Esophagus squamous epithelium (tissue), 5 donors: ENCODE measurements around the gene GPX2. TPM values are rescaled to one million over a fixed set of nuclear protein-coding genes. Genes with fewer than 3 reads are reported as not detected.

Experiments
- DNase-seq: peaks from one replicate; lab custom pipeline; 2025; lab: John Stamatoyannopoulos, UW
- H3K27ac ChIP-seq, 4 donors: fragments of 200-600 bp; sonication (generic); one replicate each; pipeline ENCODE4 v1.5.1; 2016 to 2019; ENCODE audit warnings: mild to moderate bottlenecking in 1 of 4
- H3K27me3 ChIP-seq, 4 donors: fragments of 200-600 bp; sonication (generic); 1 replicate in 3 of 4; 2 replicates in 1 of 4; pipeline versions ENCODE4 v1.5.1 to v1.6.0; 2017 to 2021; ENCODE audit warnings: antibody characterized with exemption in 1 of 4
- H3K36me3 ChIP-seq, 3 donors: fragments of 200-600 bp; sonication (generic); one replicate each; pipeline ENCODE4 v1.5.1; 2016 to 2019
- H3K4me1 ChIP-seq, 3 donors: fragments of 200-600 bp; sonication (generic); one replicate each; pipeline ENCODE4 v1.5.1; 2017 to 2019
- H3K4me3 ChIP-seq, 4 donors: fragments of 200-600 bp; sonication (generic); 1 replicate in 3 of 4; 2 replicates in 1 of 4; pipeline ENCODE4 v1.5.1; 2016 to 2019; ENCODE audit warnings: mild to moderate bottlenecking in 2 of 4, moderate library complexity in 1 of 4
- H3K9me3 ChIP-seq, 3 donors: fragments of 200-600 bp; sonication (generic); one replicate each; pipeline ENCODE4 v1.5.1; 2016 to 2019
- POLR2A ChIP-seq, 4 donors: fragments of 450-650 bp; IDR thresholded peaks; one replicate each; pipeline ENCODE4 v1.6.1; 2017; ENCODE audit warnings: antibody characterized with exemption in 4 of 4, mild to moderate bottlenecking in 4 of 4, moderate library complexity in 3 of 4
- WGBS, 2 donors: methylation state at CpG; one replicate each; pipeline ENCODE4 v1.1.5; 2018; 5-methylcytosine and 5-hydroxymethylcytosine counted together
- intact Hi-C: fragments of 100-400 bp; cut with DNase I; formaldehyde crosslinking; loops from one replicate; pipeline ENCODE4 v1.15.0; 2022
- total RNA-seq, 4 donors: library from RNA; depleted of rRNA; stranded (reverse); fragments of >200 nt; gene quantifications; one replicate each; pipeline ENCODE4 v1.1.0, GENCODE V29; 2016
- TF ChIP-seq, protein P1 (sequence below), 6 experiments: fragments of 450-650 bp in 4 of 6; fragments of 200-600 bp in 2 of 6; sonication (generic) in 2 of 6; IDR thresholded peaks; one replicate each; pipeline ENCODE4 v1.5.1; 2016 to 2019; ENCODE audit warnings: antibody characterized with exemption in 6 of 6, mild to moderate bottlenecking in 4 of 6, moderate library complexity in 4 of 6
- donor health status: DM: yes; HTN: yes; CAD: no.

The GPX2 gene
- total RNA-seq, 4 donors from 2014 or later, result 97.1 to 273 (median 191) TPM

DNA sequence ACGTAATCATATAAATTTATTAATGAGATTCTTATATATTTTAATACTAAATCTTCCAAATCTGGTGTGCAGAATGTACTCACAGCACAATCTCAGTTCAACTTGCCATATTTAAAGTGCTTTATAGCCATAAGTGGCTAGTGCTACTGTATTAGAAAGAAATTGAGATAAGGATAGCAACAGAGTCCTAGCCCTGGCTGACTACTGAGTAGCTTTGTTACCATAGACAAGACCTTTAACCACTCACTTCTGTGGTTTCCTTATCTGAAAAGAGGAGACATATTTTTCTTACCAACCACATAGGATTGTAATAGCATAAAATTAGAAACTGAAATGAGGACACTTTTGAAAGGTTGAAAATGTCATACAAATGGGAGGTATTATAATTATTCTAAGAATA, 30.3 kb downstream of the GPX2 start:
- DNase-seq, result no peak

DNA sequence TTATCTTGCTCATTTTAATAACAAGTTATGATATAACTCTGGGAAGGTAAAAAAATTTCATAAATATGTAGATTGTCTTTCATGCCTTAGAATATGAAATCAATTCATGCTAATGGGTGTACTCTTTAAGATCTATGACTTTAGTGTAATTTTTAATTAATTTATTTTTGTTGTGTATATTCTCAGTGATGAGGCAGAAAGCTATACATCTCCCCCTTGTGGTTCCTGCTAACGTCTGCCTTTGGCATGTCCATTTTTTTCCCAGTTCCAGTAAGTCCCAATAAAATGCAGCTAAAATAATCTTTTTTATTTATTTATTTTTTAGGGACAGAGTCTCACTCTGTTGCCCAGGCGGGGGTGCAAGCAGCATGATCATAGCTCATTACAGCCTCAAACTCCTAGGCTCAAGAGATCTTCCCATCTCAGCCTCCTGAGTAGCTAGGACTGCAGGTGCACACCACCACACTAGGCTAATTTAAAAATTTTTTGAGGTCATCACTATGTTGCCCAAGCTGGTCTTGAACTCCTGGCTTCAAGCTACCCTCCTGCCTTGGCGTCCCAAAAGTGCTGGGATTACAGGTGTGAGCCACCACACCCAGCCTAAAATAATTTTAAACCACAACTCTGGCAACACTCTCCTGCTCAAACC, 31.6 kb downstream of the GPX2 start:
- H3K9me3 ChIP-seq, result no peaks in the 10 kb centered on the region
- no peaks in the 10 kb centered on the region for H3K27me3 ChIP-seq
- WGBS, 2 donors, result 17 to 25% methylated on average over 3 of the region's 3 CpGs
- intact Hi-C loops, result no loop called here
- H3K36me3 ChIP-seq, result no peaks in the 10 kb centered on the region
- no peak overlapping the region for H3K27ac ChIP-seq
- DNase-seq, result no peak
- TF ChIP-seq, protein P1, sequence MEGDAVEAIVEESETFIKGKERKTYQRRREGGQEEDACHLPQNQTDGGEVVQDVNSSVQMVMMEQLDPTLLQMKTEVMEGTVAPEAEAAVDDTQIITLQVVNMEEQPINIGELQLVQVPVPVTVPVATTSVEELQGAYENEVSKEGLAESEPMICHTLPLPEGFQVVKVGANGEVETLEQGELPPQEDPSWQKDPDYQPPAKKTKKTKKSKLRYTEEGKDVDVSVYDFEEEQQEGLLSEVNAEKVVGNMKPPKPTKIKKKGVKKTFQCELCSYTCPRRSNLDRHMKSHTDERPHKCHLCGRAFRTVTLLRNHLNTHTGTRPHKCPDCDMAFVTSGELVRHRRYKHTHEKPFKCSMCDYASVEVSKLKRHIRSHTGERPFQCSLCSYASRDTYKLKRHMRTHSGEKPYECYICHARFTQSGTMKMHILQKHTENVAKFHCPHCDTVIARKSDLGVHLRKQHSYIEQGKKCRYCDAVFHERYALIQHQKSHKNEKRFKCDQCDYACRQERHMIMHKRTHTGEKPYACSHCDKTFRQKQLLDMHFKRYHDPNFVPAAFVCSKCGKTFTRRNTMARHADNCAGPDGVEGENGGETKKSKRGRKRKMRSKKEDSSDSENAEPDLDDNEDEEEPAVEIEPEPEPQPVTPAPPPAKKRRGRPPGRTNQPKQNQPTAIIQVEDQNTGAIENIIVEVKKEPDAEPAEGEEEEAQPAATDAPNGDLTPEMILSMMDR (IDR thresholded peaks at IDR 0.05), result peak in 5 of 6 experiments; percentile 30 to 54 (median 47)
- no peak for TF ChIP-seq POLR2A (IDR thresholded peaks at IDR 0.05)
- no peak overlapping the region for H3K4me3 ChIP-seq
- H3K4me1 ChIP-seq, result peaks cover 0 to 18% (median 13%) of the 10 kb centered on the region in 3 donors

More for the DNA sequence above, 30.3 kb downstream of the GPX2 start:
- no peaks in the 10 kb centered on the region for H3K36me3 ChIP-seq
- H3K27me3 ChIP-seq, result no peaks in the 10 kb centered on the region
- 0 to 41% methylated on average over 1 of the region's 1 CpG for WGBS, 2 donors
- H3K27ac ChIP-seq, result no peak overlapping the region
- TF ChIP-seq, protein P1 (IDR thresholded peaks at IDR 0.05), result no peak
- TF ChIP-seq POLR2A (IDR thresholded peaks at IDR 0.05), result no peak
- H3K4me1 ChIP-seq, result peaks cover 0 to 30% (median 19%) of the 10 kb centered on the region in 3 donors
- H3K9me3 ChIP-seq, result no peaks in the 10 kb centered on the region
- H3K4me3 ChIP-seq, result no peak overlapping the region
- intact Hi-C loops, result no loop called here

DNA sequence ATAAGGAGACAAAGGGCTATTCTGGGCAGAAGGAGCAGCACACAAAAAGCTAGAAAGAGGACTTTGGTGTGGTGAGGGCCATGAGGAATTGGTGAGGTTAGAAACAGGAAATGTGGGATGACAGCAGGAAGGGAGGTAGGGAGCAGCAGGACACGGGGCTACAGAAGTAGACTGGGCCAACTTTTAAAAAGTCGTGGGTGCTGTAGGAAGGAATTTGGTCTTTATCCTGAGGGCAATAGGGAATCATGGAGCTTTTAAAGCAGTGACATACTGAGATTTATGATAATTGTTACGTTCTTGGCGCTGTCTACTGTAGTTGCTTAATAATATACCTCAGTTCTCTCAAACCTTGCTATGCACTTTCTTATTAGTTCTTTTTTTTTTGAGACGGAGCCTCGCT, 36.5 kb downstream of the GPX2 start:
- intact Hi-C loops, result no loop called here

DNA sequence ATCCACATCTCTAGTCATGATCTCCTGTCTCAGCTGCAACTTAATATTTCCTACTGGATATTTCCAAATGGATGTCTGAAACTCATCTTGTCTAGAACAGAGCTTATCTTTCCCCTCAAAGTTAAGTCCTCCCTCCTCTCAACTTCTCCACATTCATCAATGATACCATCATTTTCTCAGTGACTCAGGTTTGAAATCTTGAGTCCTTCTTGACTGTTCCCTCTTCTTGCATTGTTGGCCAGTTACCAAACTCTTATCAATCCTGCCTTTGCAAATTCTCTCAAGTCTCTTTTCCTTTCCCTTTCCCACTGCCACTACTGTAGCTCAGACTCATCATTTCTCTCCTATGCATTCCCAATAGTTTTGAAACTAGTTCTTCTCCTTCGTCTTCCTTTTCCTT, 42.6 kb downstream of the GPX2 start:
- DNase-seq, result no peak
- intact Hi-C loops, result no loop called here
- Histone ChIP-seq H3K9me3 (no peaks in the 10 kb centered on the region), H3K4me1 (no peaks in the 10 kb centered on the region), H3K27ac (no peak overlapping the region), H3K36me3 (no peaks in the 10 kb centered on the region), H3K27me3 (peaks cover 0 to 4% (median 0%) of the 10 kb centered on the region in 4 donors), H3K4me3 (no peak overlapping the region)
- TF ChIP-seq, protein P1 (IDR thresholded peaks at IDR 0.05), result no peak
- no peak for TF ChIP-seq POLR2A (IDR thresholded peaks at IDR 0.05)
- 59 to 68% methylated on average over 1 of the region's 1 CpG for WGBS, 2 donors

More for the DNA sequence above, 36.5 kb downstream of the GPX2 start:
- TF ChIP-seq POLR2A (IDR thresholded peaks at IDR 0.05), result no peak
- Histone ChIP-seq H3K27ac (no peak overlapping the region), H3K9me3 (no peaks in the 10 kb centered on the region), H3K4me3 (no peak overlapping the region), H3K4me1 (no peaks in the 10 kb centered on the region), H3K27me3 (no peaks in the 10 kb centered on the region), H3K36me3 (no peaks in the 10 kb centered on the region)
- WGBS, 2 donors, result 25 to 39% methylated on average over 6 of the region's 6 CpGs
- DNase-seq, result no peak

DNA sequence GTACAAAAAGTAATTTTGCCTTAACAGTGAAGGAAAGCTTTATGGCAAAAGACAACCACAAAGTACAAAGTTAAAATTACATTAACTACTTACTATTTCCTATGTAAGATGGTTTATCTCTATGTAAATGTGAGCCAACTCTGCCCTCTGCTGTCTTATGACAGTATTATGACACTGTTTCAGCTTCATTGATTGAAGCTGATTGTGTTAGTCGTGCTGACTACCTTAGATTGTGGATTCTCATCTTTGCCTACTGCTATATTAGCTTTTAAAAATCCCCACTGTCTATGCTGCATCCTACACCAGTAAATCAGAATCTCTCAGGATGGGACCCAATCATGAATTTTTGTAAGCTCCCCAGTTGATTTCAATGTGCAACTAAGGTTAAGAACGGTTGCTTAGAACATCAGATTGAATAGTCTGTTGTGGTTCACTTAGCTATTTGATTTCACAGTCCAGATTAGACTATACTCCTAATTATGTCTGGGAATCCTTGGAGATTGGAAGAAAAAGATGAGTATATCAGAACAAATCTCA, 50.6 kb downstream of the GPX2 start:
- H3K27ac ChIP-seq, result no peak overlapping the region
- intact Hi-C loops, result no loop called here
- H3K36me3 ChIP-seq, result no peaks in the 10 kb centered on the region
- peaks cover 0 to 41% (median 2%) of the 10 kb centered on the region in 4 donors for H3K27me3 ChIP-seq
- no peak for TF ChIP-seq POLR2A (IDR thresholded peaks at IDR 0.05)
- TF ChIP-seq, protein P1 (IDR thresholded peaks at IDR 0.05), result peak in 5 of 6 experiments; percentile 33 to 74 (median 56)
- DNase-seq, result no peak
- no peaks in the 10 kb centered on the region for H3K9me3 ChIP-seq
- H3K4me1 ChIP-seq, result no peaks in the 10 kb centered on the region
- no peak overlapping the region for H3K4me3 ChIP-seq
- 50% methylated on average over 2 of the region's 2 CpGs for WGBS, 2 donors
